NT2/D1 (cell line): ENCODE results near the gene AKAP13.

Experiments
- SUZ12 ChIP-seq: IDR thresholded peaks from 2 replicates; pipeline ENCODE4 v1.6.1; 2011; ENCODE audit not compliant: insufficient read length, insufficient read depth; ENCODE audit errors: extremely low read depth
- YY1 ChIP-seq: IDR thresholded peaks from 2 replicates; pipeline ENCODE4 v1.6.1; 2011; ENCODE audit not compliant: insufficient read length, insufficient read depth
- ZNF274 ChIP-seq: IDR thresholded peaks from 2 replicates; pipeline ENCODE4 v1.6.1; 2011; ENCODE audit warnings: mild to moderate bottlenecking, low read depth, low read length

DNA sequence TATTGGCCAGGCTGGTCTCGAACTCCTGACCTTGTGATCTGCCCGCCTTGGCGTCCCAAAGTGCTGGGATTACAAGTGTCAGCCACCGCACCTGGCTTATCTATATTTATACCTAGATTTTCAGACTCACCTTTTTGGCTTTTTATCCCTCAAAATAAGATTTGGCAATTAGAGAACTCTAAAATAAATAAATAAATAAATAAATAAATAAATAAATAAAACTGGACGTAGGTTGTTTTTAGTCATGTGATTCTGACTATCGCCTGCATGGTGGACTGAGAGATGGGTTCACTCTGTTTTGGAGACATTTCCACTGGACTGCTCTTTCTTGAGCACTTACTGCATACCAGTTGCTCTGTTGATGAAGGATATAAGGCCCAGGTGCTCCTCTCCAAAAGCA, 46.2 kb upstream of the AKAP13 start:
- TF ChIP-seq YY1 (no peak), ZNF274 (no peak), SUZ12 (no peak)
